ENCODE results near the gene OTUD5.
"Not testable (repeated sequence)": the region's sequence is repeated elsewhere in the genome, so short reads cannot be mapped to it uniquely, and the experiment has no call there.

OTUD5 gene

DNA sequence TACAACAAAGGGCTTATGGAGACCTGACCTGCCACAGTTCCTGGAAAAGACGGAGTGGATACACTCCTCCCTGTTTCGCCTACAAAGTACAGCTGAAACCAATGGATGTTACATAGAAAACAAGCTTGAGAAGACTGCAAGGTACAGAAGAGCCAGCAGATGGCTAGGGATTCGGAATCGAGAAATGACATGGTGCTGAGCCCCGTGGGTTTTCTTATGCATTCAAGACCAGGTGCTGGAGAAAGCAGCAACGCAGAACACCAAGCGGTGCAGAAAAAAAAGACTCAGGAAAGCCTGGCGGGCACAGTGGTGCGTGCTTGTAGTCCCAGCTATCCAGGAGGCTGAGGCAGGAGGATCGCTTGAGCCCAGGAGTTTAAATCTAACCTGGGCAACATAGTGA, 73.7 kb downstream of the OTUD5 start:
- no peak for DNase-seq

DNA sequence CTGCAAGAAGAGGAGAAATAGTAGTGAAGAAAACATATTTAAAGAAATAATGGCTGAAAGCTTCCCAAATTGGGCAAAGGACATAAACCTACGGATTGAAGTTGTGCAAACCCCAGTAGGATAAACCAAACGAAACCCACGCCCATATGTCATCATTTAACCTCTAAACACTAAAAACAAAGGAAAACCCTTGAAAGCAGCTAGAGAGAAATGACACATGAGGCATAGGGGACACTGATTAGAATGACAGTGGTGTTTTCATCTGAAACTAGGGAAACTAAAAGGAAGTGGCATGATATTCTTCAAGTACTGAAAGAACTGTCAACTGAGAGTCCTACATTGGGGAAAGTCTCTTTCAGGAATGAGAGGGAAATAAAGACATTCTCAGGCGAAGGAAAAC, 80.5 kb downstream of the OTUD5 start:
- not testable (repeated sequence) for DNase-seq

All from GF-D8 (cell line).